Heart right ventricle (tissue), 16 donors: Measurements from ENCODE around the gene VSTM4. TPM values are rescaled to one million over a fixed set of nuclear protein-coding genes. Genes with fewer than 3 reads are reported as not detected.
A peak's percentile ranks its signal among the peaks of the same experiment; 100 is the strongest.

Experiments
- ATAC-seq, 8 donors: fragments of 200-7000 bp; cut with Tn5 transposase; one replicate each; pipeline ENCODE4 v1.9.1; 2020; ENCODE audit warnings: mild to moderate bottlenecking in 8 of 8, moderate library complexity in 8 of 8, moderate number of reproducible peaks in 1 of 8
- DNase-seq, 2 donors: peaks; one replicate each; pipeline ENCODE4 v3.0.0-alpha.2; 2020
- H3K27ac ChIP-seq, 10 donors: fragments of 200-600 bp; sonication (generic) in 2 of 10; one replicate each; pipeline versions ENCODE4 v1.5.0 to v1.8.0; 2020 to 2022; ENCODE audit warnings: mild to moderate bottlenecking in 3 of 10
- H3K27me3 ChIP-seq, 7 donors: fragments of 200-600 bp; one replicate each; pipeline ENCODE4 v1.8.0; 2021 to 2022; ENCODE audit warnings: mild to moderate bottlenecking in 2 of 7
- H3K36me3 ChIP-seq, 9 donors: fragments of 200-600 bp; sonication (generic) in 1 of 9; one replicate each; pipeline versions ENCODE4 v1.5.0 to v1.8.0; 2020 to 2022; ENCODE audit warnings: mild to moderate bottlenecking in 2 of 9
- H3K4me1 ChIP-seq, 9 donors: fragments of 200-600 bp; sonication (generic) in 1 of 9; one replicate each; pipeline versions ENCODE4 v1.5.0 to v1.8.0; 2020 to 2022; ENCODE audit warnings: mild to moderate bottlenecking in 4 of 9
- H3K4me3 ChIP-seq, 10 donors: fragments of 200-600 bp; sonication (generic) in 2 of 10; one replicate each; pipeline versions ENCODE4 v1.5.0 to v1.8.0; 2020 to 2022; ENCODE audit warnings: mild to moderate bottlenecking in 7 of 10, moderate library complexity in 2 of 10
- H3K9me3 ChIP-seq, 11 donors: fragments of 200-600 bp in 10 of 11; sonication (generic) in 2 of 11; one replicate each; pipeline versions ENCODE4 v1.5.0 to v1.8.0; 2013 to 2022; ENCODE audit warnings: mild to moderate bottlenecking in 2 of 11, control low read depth in 1 of 11, moderate library complexity in 1 of 11
- CTCF ChIP-seq, 9 donors: fragments of 200-600 bp; sonication (generic) in 2 of 9; IDR thresholded peaks; one replicate each; pipeline versions ENCODE4 v1.5.0 to v1.8.0; 2021 to 2022; ENCODE audit warnings: antibody characterized with exemption in 9 of 9, mild to moderate bottlenecking in 5 of 9, moderate library complexity in 1 of 9
- WGBS, 2 donors: extraction: QIAGEN DNeasy Blood & Tissue Kit; methylation state at CpG; one replicate each; pipeline ENCODE4 v1.1.7; 2013; ENCODE audit warnings: inconsistent platforms in 1 of 2; 5-methylcytosine and 5-hydroxymethylcytosine counted together
- intact Hi-C, 10 donors: fragments of 100-400 bp; cut with DNase I; formaldehyde crosslinking; loops; one replicate each; pipeline versions ENCODE4 v1.11.1 to v1.14.2; 2022
- polyA plus RNA-seq, 2 donors: library from polyadenylated mRNA; stranded (reverse); fragments of 200-250 nt; gene quantifications; one replicate each; pipeline ENCODE4 v1.2.3, GENCODE V29; 2013
- total RNA-seq, 10 donors: library from RNA; stranded (reverse); fragmentation: NEBNext Ultra II Directional in 3 of 10; extraction: Animal tissue kit (Norgen Biotek cat#: 25700) in 3 of 10; gene quantifications; one replicate each; pipeline versions ENCODE4 v1.2.1 to v1.2.4, GENCODE V29; 2021 to 2023
- donor health status: Arrhythmogenic right ventricular cardiomyopathy.
- donor health status: ischemic (EF 13 %, LVEDD 7.1; RV severe dilation, severe dysfunction).
- donor health status: healthy with polysubstance abuse.
- donor health status: DM: no; HTN: yes; CAD: no.
- donor health status: DM: no; HTN: no; CAD: no.
- donor health status: ischemic (EF 25% LVEDD 6.9; RV normal size, moderate dysfunction).
- donor health status: ischemic (EF 25% LVEDD 5.7; RV mildly dilated, moderate dysfunction).
- donor health status: healthy.
- donor health status: DM: yes; HTN: yes; CAD: no.
- donor health status: Ischemic cardiomyopathy.
- donor health status: ischemic (EF 35%, LVEDD 5.7; RV mildly dilated, moderate dysfunction).
- donor health status: nonischemic (EF 11% LVEDD 7.7; RV severe dilation, severe dysfunction).
- donor health status: DM: yes; HTN: yes; CAD: no.
- donor health status: PGD.
- donor health status: ischemic (EF 29% LVEDD 5.4; RV normal size, mild dysfunction).
- donor health status: nonischemic (EF 23%, LVEDD 6.1; RV moderate dilation, normal function).

The VSTM4 gene
- total and polyA plus RNA-seq, 12 donors = 5.0 to 26.7 (median 16.3) TPM

DNA sequence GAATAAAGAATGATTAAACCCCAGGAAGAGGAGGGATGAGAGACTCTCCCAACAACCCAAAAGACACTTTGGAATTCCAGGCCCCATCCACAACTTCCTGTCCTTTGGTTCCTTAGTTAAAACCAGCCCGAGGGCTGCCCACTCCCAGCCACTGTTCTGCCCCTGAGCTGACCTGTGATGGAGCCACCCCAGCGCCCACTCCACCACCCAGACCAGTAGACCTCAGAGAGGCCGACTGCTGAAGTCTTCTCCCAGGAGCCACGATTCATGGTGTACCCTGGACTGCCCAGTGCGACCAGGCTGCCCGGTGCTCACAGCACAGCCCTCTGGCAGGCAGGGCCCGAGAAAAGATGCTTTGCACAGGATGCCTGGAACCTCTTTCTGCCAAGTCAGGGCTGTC, 6.7 kb downstream of the VSTM4 start:
- ATAC-seq = no peak
- TF ChIP-seq CTCF (IDR thresholded peaks at IDR 0.05) = no peak
- H3K4me1 ChIP-seq = peaks cover 11 to 100% (median 87%) of the 10 kb centered on the region in 9 donors
- DNase-seq = no peak
- 95 to 96% methylated on average over 7 of the region's 7 CpGs for WGBS, 2 donors
- H3K27ac ChIP-seq = peak overlapping the region in 4 of 10 donors; percentile 20 to 68 (median 43)
- H3K4me3 ChIP-seq = no peak overlapping the region
- no peaks in the 10 kb centered on the region for H3K9me3 ChIP-seq
- H3K27me3 ChIP-seq = no peaks in the 10 kb centered on the region
- peaks cover 0 to 11% (median 0%) of the 10 kb centered on the region in 9 donors for H3K36me3 ChIP-seq
- intact Hi-C loops = loop anchor here in 1 of 10 donors (5.0 kb wide), 1 partner anchor 101 kb away; no protein-coding TSS in a partner anchor

DNA sequence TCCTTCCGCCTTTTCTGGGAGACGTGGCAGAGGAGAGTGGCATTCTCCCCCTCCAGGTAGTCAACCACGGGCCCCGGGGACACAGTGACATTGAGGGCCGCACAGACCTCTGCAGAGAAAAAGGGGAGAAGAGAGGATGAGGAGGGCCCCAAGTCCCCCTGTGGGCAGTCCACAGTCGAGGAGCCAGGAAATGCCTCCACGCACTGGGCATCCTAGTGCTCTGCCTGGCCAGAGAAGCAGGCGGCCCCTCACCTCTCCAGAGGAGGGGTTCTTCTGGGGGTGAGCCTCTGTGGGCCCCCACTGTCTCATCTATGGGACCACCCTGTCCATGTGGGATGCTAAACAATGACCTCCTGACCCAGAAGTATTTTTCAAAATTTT, 7.4 kb downstream of the VSTM4 start:
- no peak for DNase-seq
- Histone ChIP-seq H3K9me3 (no peaks in the 10 kb centered on the region), H3K36me3 (peaks cover 0 to 14% (median 0%) of the 10 kb centered on the region in 9 donors), H3K4me1 (peaks cover 11 to 95% (median 79%) of the 10 kb centered on the region in 9 donors), H3K27ac (peak overlapping the region in 1 of 10 donors; percentile 58), H3K4me3 (no peak overlapping the region), H3K27me3 (no peaks in the 10 kb centered on the region)
- no peak for ATAC-seq
- TF ChIP-seq CTCF (IDR thresholded peaks at IDR 0.05) = no peak
- intact Hi-C loops = loop anchor here in 1 of 10 donors (5.0 kb wide), 1 partner anchor 101 kb away; no protein-coding TSS in a partner anchor
- WGBS, 2 donors = 90 to 92% methylated on average over 8 of the region's 8 CpGs

DNA sequence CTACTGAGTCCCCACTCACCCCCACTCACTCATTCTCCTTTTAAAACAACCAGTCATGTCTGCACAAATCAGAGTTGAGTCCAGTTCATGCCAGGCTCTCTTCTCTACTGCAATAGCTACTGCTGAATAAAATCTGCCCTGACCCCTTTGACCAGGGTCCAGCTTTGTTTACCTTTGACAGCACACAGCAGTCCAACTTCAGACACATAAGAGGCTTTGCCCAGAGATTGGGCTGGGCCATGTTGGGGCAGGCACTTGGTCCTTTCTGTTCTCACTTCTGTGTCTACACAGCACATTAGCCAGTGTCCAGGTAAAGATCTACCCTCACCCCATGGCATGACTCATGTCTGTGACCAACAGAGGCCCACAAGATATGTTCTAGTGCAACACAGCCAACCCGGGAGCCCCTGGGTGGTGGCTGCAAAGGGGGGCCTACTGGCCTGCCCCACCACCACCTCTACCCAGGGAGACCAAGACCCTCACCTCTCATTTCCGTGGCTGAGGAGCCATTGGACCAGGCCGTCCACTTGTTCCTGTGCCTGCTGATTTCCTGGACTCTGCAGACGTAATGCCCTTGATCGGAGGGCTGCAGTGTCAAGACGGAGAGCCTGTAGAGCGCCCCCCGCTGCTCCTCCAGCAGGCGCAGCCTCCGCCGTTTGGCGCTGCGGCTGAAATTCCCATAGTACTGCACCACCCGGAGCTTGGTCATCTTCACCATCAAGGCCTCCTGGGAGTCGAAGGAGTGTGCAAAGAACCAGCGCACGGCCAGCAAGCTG, 8.0 kb downstream of the VSTM4 start:
- WGBS, 2 donors = 95 to 97% methylated on average over 17 of the region's 17 CpGs
- DNase-seq (no peak), ATAC-seq (no peak)
- H3K27ac ChIP-seq = peak overlapping the region in 8 of 10 donors; percentile 10 to 58 (median 33)
- intact Hi-C loops = loop anchor here in 1 of 10 donors (5.0 kb wide), 1 partner anchor 100 kb away; no protein-coding TSS in a partner anchor
- H3K4me3 ChIP-seq = no peak overlapping the region
- peaks cover 11 to 89% (median 74%) of the 10 kb centered on the region in 9 donors for H3K4me1 ChIP-seq
- no peaks in the 10 kb centered on the region for H3K27me3 ChIP-seq
- H3K9me3 ChIP-seq = no peaks in the 10 kb centered on the region
- TF ChIP-seq CTCF (IDR thresholded peaks at IDR 0.05) = no peak
- H3K36me3 ChIP-seq = peaks cover 0 to 19% (median 0%) of the 10 kb centered on the region in 9 donors

- Histone ChIP-seq H3K9me3 (no peaks in the 10 kb centered on the region), H3K4me3 (no peak overlapping the region), H3K36me3 (peaks cover 0 to 21% (median 0%) of the 10 kb centered on the region in 9 donors), H3K4me1 (peaks cover 11 to 80% (median 70%) of the 10 kb centered on the region in 9 donors), H3K27ac (peak overlapping the region in 8 of 10 donors; percentile 10 to 58 (median 33)), H3K27me3 (no peaks in the 10 kb centered on the region)
- intact Hi-C loops = loop anchor here in 1 of 10 donors (5.0 kb wide), 1 partner anchor 99 kb away; no protein-coding TSS in a partner anchor
- TF ChIP-seq CTCF (IDR thresholded peaks at IDR 0.05) = no peak
- DNase-seq (peak; percentile 38 to 50), ATAC-seq (peak in 6 of 8 donors; percentile 29 to 63 (median 42))
- WGBS, 2 donors = 18 to 27% methylated on average over 7 of the region's 7 CpGs
Measured at GRCh38 chr10:49106451-49106850, 8.9 kb downstream of the VSTM4 start.
